Loucy (cell line): ENCODE data around the gene SRGAP1.

ENCODE experiments used
- CTCF ChIP-seq: fragments of 200-600 bp; sonication (generic); conservative IDR thresholded peaks from 2 replicates; pipeline ENCODE4 v1.5.1; 2014; ENCODE audit warnings: mild to moderate bottlenecking, antibody characterized with exemption, low read length
- EZH2phosphoT487 ChIP-seq: fragments of 200-600 bp; IDR thresholded peaks from 2 replicates; pipeline ENCODE4 v1.6.1; 2018; ENCODE audit warnings: antibody characterized with exemption, mild to moderate bottlenecking, moderate library complexity, borderline replicate concordance

DNA sequence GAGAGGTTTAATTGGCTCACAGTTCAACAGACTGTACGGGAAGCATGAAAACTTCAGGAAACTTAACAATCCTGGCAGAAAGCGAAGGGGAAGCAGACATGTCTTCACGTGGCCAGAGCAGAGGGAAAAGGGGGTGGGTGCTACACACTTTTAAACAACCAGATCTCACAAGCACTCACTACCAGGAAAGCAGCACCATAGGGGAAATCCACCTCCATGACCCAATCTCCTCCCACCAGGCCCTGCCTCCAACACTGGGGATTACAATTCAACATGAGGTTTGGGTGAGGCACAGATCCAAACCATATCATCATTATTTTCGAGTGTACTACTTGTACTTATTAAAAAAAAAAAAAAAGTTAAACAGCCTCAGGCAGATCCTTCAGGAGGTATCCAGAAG is 34.9 kb upstream of the SRGAP1 start:
- TF ChIP-seq EZH2phosphoT487: no peak
- no peak for TF ChIP-seq CTCF
